GM12891 (cell line): Measurements from ENCODE around the gene IL2RA.

Source experiments
- POLR2A ChIP-seq: IDR thresholded peaks from 2 replicates; pipeline ENCODE4 v1.6.1; 2011; ENCODE audit warnings: low read depth, low read length, control low read depth
- POLR2AphosphoS5 ChIP-seq: IDR thresholded peaks from 2 replicates; pipeline ENCODE4 v1.6.1; 2011; ENCODE audit warnings: low read depth, low read length, control low read depth
- POU2F2 ChIP-seq: IDR thresholded peaks from 2 replicates; pipeline ENCODE4 v1.6.1; 2011; ENCODE audit warnings: low read depth, mild to moderate bottlenecking, control low read depth, low read length, moderate library complexity
- SPI1 ChIP-seq: IDR thresholded peaks from 2 replicates; pipeline ENCODE4 v1.6.1; 2011; ENCODE audit warnings: low read depth, low read length, control low read depth
- TAF1 ChIP-seq: IDR thresholded peaks from 2 replicates; pipeline ENCODE4 v1.6.1; 2011; ENCODE audit warnings: low read depth, low read length, control low read depth

GRCh38 chr10:6065835-6066234 is 3.7 kb upstream of the IL2RA start:
- TF ChIP-seq TAF1 (no peak), POLR2A (no peak), POLR2AphosphoS5 (no peak), SPI1 (no peak), POU2F2 (no peak)
